Measurements from ENCODE around the gene BMI1.

DNA sequence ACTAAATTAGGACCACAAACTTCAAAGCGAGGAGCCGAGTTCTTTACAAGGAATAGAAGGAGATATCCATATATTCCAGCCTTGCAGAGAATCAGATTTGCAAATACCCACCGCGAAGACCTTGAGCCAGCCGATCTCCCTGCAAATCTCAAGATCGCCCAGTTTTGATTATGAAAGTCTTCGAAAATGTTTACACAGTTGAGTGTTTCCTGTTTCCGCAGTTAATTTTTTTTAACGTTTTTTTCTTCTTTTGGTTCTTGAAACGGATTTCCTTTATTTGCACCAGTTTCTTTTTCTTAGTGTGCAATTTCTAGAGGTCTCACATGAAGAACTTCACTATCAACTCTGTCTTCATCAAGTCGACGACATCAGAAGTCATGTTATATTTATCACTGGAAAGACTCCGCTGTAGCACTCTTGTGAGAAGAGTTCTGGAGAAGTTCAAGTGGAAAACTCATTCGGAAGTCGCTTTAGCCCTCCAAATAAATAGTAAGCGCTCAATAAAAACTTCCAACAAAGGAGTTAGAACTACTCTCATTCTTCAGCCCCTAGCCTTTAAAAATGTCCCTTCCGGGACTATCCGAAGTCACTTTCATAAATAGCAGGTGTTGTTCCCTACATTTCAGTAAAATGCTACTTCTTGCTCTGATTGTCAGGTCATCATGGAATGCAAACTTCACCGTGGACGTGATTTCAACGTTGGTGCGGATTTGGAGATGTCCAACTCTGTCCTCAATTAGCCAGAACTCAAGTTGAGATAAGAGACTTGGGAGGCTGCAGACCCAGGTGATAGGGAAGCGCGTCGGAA, 12.5 kb downstream of the BMI1 start:
- TF ChIP-seq POLR2A (IDR thresholded peaks at IDR 0.05), result no peak
- TF ChIP-seq, protein P1, sequence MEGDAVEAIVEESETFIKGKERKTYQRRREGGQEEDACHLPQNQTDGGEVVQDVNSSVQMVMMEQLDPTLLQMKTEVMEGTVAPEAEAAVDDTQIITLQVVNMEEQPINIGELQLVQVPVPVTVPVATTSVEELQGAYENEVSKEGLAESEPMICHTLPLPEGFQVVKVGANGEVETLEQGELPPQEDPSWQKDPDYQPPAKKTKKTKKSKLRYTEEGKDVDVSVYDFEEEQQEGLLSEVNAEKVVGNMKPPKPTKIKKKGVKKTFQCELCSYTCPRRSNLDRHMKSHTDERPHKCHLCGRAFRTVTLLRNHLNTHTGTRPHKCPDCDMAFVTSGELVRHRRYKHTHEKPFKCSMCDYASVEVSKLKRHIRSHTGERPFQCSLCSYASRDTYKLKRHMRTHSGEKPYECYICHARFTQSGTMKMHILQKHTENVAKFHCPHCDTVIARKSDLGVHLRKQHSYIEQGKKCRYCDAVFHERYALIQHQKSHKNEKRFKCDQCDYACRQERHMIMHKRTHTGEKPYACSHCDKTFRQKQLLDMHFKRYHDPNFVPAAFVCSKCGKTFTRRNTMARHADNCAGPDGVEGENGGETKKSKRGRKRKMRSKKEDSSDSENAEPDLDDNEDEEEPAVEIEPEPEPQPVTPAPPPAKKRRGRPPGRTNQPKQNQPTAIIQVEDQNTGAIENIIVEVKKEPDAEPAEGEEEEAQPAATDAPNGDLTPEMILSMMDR (IDR thresholded peaks at IDR 0.05), result no peak
